WTC11 (cell line): ENCODE data around the gene AADAC.

Source experiments
- CREB1 ChIP-seq: sonication (generic); formaldehyde crosslinking; IDR thresholded peaks from 2 replicates; pipeline ENCODE4 v1.8.0; 2023; ENCODE audit warnings: mild to moderate bottlenecking, missing genetic modification reagents
- FOXJ3 ChIP-seq: sonication (generic); formaldehyde crosslinking; IDR thresholded peaks from 2 replicates; pipeline ENCODE4 v1.9.0; 2021; ENCODE audit warnings: missing genetic modification reagents, mild to moderate bottlenecking, borderline replicate concordance
- JUN ChIP-seq: sonication (generic); formaldehyde crosslinking; IDR thresholded peaks from 2 replicates; pipeline ENCODE4 v1.8.0; 2023; ENCODE audit warnings: mild to moderate bottlenecking, missing genetic modification reagents
- MYBL2 ChIP-seq: sonication (generic); formaldehyde crosslinking; IDR thresholded peaks from 2 replicates; pipeline ENCODE4 v1.8.1; 2023; ENCODE audit warnings: mild to moderate bottlenecking, moderate library complexity, missing genetic modification reagents
- NR3C1 ChIP-seq: sonication (generic); formaldehyde crosslinking; conservative IDR thresholded peaks from 2 replicates; pipeline ENCODE4 v1.8.1; 2023; ENCODE audit warnings: low read depth, mild to moderate bottlenecking, missing genetic modification reagents
- TF ChIP-seq, protein P1 (sequence below): fragments of 200-600 bp; IDR thresholded peaks from 2 replicates; pipeline ENCODE4 v1.8.0; 2022; ENCODE audit warnings: antibody characterized with exemption
- TF ChIP-seq, protein P2 (sequence below): sonication (generic); formaldehyde crosslinking; IDR thresholded peaks from 2 replicates; pipeline ENCODE4 v1.8.0; 2022; ENCODE audit warnings: missing genetic modification reagents
- TF ChIP-seq, protein P3 (sequence below): sonication (generic); formaldehyde crosslinking; IDR thresholded peaks from 2 replicates; pipeline ENCODE4 v1.8.1; 2023; ENCODE audit warnings: mild to moderate bottlenecking, missing genetic modification reagents, moderate library complexity
- TF ChIP-seq, protein P4 (sequence below): sonication (generic); formaldehyde crosslinking; IDR thresholded peaks from 2 replicates; pipeline ENCODE4 v1.8.1; 2023; ENCODE audit warnings: mild to moderate bottlenecking, moderate library complexity, missing genetic modification reagents
- TF ChIP-seq, protein P5 (sequence below): sonication (generic); formaldehyde crosslinking; conservative IDR thresholded peaks from 2 replicates; pipeline ENCODE4 v1.8.1; 2022; ENCODE audit warnings: mild to moderate bottlenecking, missing genetic modification reagents
- TF ChIP-seq, protein P6 (sequence below): sonication (generic); formaldehyde crosslinking; IDR thresholded peaks from 2 replicates; pipeline ENCODE4 v1.8.1; 2023; ENCODE audit warnings: mild to moderate bottlenecking, missing genetic modification reagents

DNA sequence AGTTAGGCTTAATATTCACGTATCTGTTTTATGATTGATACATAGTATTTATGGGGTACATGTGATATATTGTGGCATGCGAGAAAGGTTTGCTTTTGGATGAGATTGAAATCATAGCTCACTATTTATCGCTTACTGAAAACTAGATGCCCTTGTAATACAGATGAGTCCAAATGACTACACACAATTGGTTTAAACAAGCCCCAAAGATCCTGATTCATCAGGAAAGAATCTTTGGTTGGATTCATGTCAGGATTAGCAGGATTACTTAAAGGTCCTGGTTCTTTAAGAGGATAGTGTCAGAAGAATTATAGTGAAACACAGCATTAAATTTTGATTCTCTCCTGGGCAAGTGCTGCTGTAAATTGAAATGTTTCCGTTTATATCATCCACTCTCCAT, 18.6 kb upstream of the AADAC start:
- TF ChIP-seq, protein P1, sequence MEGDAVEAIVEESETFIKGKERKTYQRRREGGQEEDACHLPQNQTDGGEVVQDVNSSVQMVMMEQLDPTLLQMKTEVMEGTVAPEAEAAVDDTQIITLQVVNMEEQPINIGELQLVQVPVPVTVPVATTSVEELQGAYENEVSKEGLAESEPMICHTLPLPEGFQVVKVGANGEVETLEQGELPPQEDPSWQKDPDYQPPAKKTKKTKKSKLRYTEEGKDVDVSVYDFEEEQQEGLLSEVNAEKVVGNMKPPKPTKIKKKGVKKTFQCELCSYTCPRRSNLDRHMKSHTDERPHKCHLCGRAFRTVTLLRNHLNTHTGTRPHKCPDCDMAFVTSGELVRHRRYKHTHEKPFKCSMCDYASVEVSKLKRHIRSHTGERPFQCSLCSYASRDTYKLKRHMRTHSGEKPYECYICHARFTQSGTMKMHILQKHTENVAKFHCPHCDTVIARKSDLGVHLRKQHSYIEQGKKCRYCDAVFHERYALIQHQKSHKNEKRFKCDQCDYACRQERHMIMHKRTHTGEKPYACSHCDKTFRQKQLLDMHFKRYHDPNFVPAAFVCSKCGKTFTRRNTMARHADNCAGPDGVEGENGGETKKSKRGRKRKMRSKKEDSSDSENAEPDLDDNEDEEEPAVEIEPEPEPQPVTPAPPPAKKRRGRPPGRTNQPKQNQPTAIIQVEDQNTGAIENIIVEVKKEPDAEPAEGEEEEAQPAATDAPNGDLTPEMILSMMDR: no peak
- TF ChIP-seq, protein P2, sequence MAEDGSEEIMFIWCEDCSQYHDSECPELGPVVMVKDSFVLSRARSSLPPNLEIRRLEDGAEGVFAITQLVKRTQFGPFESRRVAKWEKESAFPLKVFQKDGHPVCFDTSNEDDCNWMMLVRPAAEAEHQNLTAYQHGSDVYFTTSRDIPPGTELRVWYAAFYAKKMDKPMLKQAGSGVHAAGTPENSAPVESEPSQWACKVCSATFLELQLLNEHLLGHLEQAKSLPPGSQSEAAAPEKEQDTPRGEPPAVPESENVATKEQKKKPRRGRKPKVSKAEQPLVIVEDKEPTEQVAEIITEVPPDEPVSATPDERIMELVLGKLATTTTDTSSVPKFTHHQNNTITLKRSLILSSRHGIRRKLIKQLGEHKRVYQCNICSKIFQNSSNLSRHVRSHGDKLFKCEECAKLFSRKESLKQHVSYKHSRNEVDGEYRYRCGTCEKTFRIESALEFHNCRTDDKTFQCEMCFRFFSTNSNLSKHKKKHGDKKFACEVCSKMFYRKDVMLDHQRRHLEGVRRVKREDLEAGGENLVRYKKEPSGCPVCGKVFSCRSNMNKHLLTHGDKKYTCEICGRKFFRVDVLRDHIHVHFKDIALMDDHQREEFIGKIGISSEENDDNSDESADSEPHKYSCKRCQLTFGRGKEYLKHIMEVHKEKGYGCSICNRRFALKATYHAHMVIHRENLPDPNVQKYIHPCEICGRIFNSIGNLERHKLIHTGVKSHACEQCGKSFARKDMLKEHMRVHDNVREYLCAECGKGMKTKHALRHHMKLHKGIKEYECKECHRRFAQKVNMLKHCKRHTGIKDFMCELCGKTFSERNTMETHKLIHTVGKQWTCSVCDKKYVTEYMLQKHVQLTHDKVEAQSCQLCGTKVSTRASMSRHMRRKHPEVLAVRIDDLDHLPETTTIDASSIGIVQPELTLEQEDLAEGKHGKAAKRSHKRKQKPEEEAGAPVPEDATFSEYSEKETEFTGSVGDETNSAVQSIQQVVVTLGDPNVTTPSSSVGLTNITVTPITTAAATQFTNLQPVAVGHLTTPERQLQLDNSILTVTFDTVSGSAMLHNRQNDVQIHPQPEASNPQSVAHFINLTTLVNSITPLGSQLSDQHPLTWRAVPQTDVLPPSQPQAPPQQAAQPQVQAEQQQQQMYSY: no peak
- TF ChIP-seq JUN (CRISPR knock-in tag): no peak
- no peak for TF ChIP-seq CREB1
- no peak for TF ChIP-seq FOXJ3 (CRISPR knock-in tag)
- TF ChIP-seq MYBL2 (CRISPR knock-in tag): no peak
- TF ChIP-seq, protein P3, sequence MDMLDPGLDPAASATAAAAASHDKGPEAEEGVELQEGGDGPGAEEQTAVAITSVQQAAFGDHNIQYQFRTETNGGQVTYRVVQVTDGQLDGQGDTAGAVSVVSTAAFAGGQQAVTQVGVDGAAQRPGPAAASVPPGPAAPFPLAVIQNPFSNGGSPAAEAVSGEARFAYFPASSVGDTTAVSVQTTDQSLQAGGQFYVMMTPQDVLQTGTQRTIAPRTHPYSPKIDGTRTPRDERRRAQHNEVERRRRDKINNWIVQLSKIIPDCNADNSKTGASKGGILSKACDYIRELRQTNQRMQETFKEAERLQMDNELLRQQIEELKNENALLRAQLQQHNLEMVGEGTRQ: no peak
- TF ChIP-seq, protein P4, sequence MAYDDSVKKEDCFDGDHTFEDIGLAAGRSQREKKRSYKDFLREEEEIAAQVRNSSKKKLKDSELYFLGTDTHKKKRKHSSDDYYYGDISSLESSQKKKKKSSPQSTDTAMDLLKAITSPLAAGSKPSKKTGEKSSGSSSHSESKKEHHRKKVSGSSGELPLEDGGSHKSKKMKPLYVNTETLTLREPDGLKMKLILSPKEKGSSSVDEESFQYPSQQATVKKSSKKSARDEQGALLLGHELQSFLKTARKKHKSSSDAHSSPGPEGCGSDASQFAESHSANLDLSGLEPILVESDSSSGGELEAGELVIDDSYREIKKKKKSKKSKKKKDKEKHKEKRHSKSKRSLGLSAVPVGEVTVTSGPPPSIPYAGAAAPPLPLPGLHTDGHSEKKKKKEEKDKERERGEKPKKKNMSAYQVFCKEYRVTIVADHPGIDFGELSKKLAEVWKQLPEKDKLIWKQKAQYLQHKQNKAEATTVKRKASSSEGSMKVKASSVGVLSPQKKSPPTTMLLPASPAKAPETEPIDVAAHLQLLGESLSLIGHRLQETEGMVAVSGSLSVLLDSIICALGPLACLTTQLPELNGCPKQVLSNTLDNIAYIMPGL (CRISPR knock-in tag): no peak
- TF ChIP-seq, protein P5, sequence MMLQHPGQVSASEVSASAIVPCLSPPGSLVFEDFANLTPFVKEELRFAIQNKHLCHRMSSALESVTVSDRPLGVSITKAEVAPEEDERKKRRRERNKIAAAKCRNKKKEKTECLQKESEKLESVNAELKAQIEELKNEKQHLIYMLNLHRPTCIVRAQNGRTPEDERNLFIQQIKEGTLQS (CRISPR knock-in tag): no peak
- TF ChIP-seq, protein P6, sequence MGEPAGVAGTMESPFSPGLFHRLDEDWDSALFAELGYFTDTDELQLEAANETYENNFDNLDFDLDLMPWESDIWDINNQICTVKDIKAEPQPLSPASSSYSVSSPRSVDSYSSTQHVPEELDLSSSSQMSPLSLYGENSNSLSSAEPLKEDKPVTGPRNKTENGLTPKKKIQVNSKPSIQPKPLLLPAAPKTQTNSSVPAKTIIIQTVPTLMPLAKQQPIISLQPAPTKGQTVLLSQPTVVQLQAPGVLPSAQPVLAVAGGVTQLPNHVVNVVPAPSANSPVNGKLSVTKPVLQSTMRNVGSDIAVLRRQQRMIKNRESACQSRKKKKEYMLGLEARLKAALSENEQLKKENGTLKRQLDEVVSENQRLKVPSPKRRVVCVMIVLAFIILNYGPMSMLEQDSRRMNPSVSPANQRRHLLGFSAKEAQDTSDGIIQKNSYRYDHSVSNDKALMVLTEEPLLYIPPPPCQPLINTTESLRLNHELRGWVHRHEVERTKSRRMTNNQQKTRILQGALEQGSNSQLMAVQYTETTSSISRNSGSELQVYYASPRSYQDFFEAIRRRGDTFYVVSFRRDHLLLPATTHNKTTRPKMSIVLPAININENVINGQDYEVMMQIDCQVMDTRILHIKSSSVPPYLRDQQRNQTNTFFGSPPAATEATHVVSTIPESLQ (CRISPR knock-in tag): no peak
- no peak for TF ChIP-seq NR3C1
